Thyroid gland (tissue), 4 donors: Measurements from ENCODE around the gene CSPG4. TPM values are rescaled to one million over a fixed set of nuclear protein-coding genes. Genes with fewer than 3 reads are reported as not detected.
"Not testable (repeated sequence)": the region's sequence is repeated elsewhere in the genome, so short reads cannot be mapped to it uniquely, and the experiment has no call there.

ENCODE experiments used
- DNase-seq, 2 donors: peaks; one replicate each; pipeline ENCODE4 v3.0.0-alpha.2; 2019
- H3K27ac ChIP-seq, 3 donors: fragments of 200-600 bp; sonication (generic); 1 replicate in 2 of 3; 2 replicates in 1 of 3; pipeline ENCODE4 v1.5.1; 2016 to 2019; ENCODE audit warnings: mild to moderate bottlenecking in 1 of 3, moderate library complexity in 1 of 3
- H3K27me3 ChIP-seq: fragments of 200-600 bp; sonication (generic); one replicate; pipeline ENCODE4 v1.5.1; 2019
- H3K36me3 ChIP-seq, 2 donors: fragments of 200-600 bp; sonication (generic); one replicate each; pipeline ENCODE4 v1.5.1; 2016 to 2019
- H3K4me1 ChIP-seq, 2 donors: fragments of 200-600 bp; sonication (generic); one replicate each; pipeline ENCODE4 v1.5.1; 2017 to 2019
- H3K4me3 ChIP-seq, 3 donors: fragments of 200-600 bp; sonication (generic); replicated peaks in 1 of 3; 1 replicate in 2 of 3; 2 replicates in 1 of 3; pipeline ENCODE4 v1.5.1; 2016; ENCODE audit warnings: mild to moderate bottlenecking in 1 of 3
- H3K9me3 ChIP-seq: fragments of 200-600 bp; sonication (generic); one replicate; pipeline ENCODE4 v1.5.1; 2017
- POLR2A ChIP-seq, 2 donors: fragments of 450-650 bp; IDR thresholded peaks; one replicate each; pipeline ENCODE4 v1.6.1; 2017; ENCODE audit warnings: antibody characterized with exemption in 2 of 2, mild to moderate bottlenecking in 2 of 2, moderate library complexity in 1 of 2
- WGBS, 2 donors: methylation state at CpG; one replicate each; pipeline ENCODE4 v1.1.5; 2017; 5-methylcytosine and 5-hydroxymethylcytosine counted together
- intact Hi-C: fragments of 100-400 bp; cut with DNase I; formaldehyde crosslinking; loops from one replicate; pipeline ENCODE4 v1.15.1; 2023
- total RNA-seq, 4 donors: library from RNA; depleted of rRNA; stranded (reverse); fragments of >200 nt; gene quantifications; one replicate each; pipeline ENCODE4 v1.2.3, GENCODE V29; 2016
- TF ChIP-seq, protein P1 (sequence below), 6 experiments: fragments of 200-600 bp in 3 of 6; fragments of 450-650 bp in 3 of 6; sonication (generic) in 3 of 6; IDR thresholded peaks; one replicate each; pipeline ENCODE4 v1.5.1; 2016 to 2019; ENCODE audit warnings: antibody characterized with exemption in 6 of 6, mild to moderate bottlenecking in 2 of 6, inconsistent platforms in 1 of 6, moderate library complexity in 1 of 6

The CSPG4 gene
- total RNA-seq, 4 donors from 2014 or later, result 2.4 to 10.5 (median 3.2) TPM

DNA sequence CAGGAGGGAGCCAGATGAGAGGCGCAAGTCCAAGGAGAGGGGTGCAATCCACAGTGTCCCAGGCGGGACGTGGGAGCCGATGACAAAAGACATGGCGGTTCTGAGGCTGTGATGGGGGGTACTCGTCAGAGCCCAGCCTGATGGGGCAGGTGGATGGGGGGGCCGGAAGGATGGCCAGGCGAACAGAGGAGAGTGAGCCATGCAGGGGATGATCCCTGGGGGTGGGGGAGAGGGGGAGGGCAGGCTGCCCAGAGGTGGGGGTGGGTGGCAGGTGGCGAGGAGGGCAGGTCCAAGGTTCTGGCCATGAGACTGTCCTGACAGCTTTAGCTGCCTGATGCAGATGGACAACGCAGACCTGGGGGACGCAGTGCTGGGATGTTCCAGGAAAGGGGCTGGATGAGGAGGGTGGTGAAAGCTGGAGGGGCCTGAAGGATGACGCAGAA, 8.9 kb upstream of the CSPG4 start:
- no peaks in the 10 kb centered on the region for H3K27me3 ChIP-seq
- intact Hi-C loops, result loop anchor here (10.0 kb wide), 1 partner anchor 83 kb away; no protein-coding TSS in a partner anchor
- no peak overlapping the region for H3K27ac ChIP-seq
- WGBS, 2 donors, result 83 to 88% methylated on average over 12 of the region's 12 CpGs
- H3K36me3 ChIP-seq, result no peaks in the 10 kb centered on the region
- peaks cover 11 to 21% of the 10 kb centered on the region in 2 donors for H3K4me1 ChIP-seq
- TF ChIP-seq POLR2A (IDR thresholded peaks at IDR 0.05), result no peak
- TF ChIP-seq, protein P1, sequence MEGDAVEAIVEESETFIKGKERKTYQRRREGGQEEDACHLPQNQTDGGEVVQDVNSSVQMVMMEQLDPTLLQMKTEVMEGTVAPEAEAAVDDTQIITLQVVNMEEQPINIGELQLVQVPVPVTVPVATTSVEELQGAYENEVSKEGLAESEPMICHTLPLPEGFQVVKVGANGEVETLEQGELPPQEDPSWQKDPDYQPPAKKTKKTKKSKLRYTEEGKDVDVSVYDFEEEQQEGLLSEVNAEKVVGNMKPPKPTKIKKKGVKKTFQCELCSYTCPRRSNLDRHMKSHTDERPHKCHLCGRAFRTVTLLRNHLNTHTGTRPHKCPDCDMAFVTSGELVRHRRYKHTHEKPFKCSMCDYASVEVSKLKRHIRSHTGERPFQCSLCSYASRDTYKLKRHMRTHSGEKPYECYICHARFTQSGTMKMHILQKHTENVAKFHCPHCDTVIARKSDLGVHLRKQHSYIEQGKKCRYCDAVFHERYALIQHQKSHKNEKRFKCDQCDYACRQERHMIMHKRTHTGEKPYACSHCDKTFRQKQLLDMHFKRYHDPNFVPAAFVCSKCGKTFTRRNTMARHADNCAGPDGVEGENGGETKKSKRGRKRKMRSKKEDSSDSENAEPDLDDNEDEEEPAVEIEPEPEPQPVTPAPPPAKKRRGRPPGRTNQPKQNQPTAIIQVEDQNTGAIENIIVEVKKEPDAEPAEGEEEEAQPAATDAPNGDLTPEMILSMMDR (IDR thresholded peaks at IDR 0.05), result no peak
- no peaks in the 10 kb centered on the region for H3K9me3 ChIP-seq
- DNase-seq, result no peak
- no peak overlapping the region for H3K4me3 ChIP-seq

DNA sequence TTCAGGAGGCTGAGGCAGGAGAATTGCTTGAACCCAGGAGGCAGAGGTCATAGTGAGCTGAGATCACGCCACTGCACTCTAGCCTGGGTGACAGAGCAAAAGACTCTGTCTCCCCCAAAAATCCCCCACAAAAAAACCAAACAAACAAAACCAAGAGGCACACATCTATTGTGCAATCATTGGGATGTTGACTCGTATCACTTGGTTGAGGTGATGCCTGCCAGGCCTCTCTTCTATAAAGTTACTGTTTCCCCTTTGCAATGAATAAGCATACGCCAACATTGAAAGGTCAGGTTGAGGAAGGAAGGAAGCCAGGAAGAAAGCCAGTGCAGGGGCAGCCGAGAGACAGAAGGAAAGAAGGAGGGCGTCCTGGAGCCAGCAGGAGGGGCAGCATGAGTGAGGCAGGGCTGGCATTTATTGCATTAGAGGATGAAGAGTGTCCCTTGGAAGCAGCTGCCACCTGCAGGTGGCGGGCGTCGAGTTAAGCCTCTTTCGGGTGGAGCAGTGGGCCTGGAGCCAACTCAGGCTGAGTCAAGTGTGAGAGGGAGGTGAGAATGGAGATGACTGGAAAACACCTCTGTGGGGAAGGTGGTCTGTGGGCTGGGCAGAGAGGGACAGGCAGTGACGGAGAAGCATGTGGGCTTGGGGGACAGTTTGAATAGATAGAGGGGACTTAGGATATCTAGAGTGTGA, 8.3 kb upstream of the CSPG4 start:
- no peak overlapping the region for H3K4me3 ChIP-seq
- peaks cover 11 to 21% of the 10 kb centered on the region in 2 donors for H3K4me1 ChIP-seq
- 39 to 40% methylated on average over 10 of the region's 10 CpGs for WGBS, 2 donors
- H3K27ac ChIP-seq, result no peak overlapping the region
- no peaks in the 10 kb centered on the region for H3K27me3 ChIP-seq
- DNase-seq, result peak; percentile 65 to 66
- TF ChIP-seq POLR2A (IDR thresholded peaks at IDR 0.05), result no peak
- TF ChIP-seq, protein P1 (IDR thresholded peaks at IDR 0.05), result peak in 3 of 6 experiments; percentile 23 to 37 (median 32)
- H3K36me3 ChIP-seq, result no peaks in the 10 kb centered on the region
- H3K9me3 ChIP-seq, result no peaks in the 10 kb centered on the region
- intact Hi-C loops, result loop anchor here (10.0 kb wide), 1 partner anchor 84 kb away; no protein-coding TSS in a partner anchor

DNA sequence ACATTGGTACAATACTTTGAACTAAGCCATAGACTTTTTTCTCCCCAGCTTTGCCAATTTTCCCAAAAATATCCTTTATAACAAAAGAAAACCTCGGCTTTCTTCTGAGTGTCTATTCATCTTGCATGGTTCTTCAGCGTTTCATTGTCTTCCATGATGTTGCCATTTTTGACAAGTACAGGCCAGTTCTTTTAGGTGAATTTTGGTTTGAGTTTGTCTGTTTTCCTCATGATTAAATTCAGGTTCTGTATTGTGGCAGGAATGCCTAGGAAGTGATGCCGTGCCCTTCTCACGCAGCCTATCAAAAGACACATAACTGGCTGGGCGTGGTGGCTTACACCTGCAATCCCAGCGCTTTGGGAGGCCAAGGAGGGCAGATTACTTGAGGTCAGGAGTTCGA, 7.6 kb upstream of the CSPG4 start:
- no peak overlapping the region for H3K27ac ChIP-seq
- H3K4me3 ChIP-seq, result no peak overlapping the region
- peaks cover 15 to 28% of the 10 kb centered on the region in 2 donors for H3K4me1 ChIP-seq
- H3K27me3 ChIP-seq, result no peaks in the 10 kb centered on the region
- TF ChIP-seq POLR2A (IDR thresholded peaks at IDR 0.05), result no peak
- TF ChIP-seq, protein P1 (IDR thresholded peaks at IDR 0.05), result no peak
- DNase-seq, result no peak
- intact Hi-C loops, result loop anchor here (10.0 kb wide), 1 partner anchor 85 kb away; no protein-coding TSS in a partner anchor
- H3K9me3 ChIP-seq, result no peaks in the 10 kb centered on the region
- 87 to 95% methylated on average over 7 of the region's 7 CpGs for WGBS, 2 donors
- H3K36me3 ChIP-seq, result no peaks in the 10 kb centered on the region

DNA sequence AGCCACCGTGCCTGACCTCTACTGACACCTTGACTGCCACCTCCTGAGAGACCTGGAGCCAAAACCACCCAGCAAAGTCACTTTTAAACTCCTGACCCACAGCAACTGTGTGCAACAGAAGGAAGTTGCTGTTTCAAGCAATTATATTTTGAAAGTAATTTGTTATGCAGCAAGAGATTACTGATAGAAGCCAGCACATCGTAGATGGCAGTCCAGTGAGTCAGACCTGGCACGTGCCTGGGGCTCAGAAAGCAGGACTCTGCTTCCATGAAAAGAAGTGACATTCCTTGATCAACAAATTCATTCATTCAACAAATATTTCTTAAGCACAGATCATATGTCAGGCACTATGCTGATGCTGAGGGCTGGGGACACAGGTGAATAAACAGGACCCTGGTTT, 5.7 kb upstream of the CSPG4 start:
- 63 to 87% methylated on average over 3 of the region's 3 CpGs for WGBS, 2 donors
- Histone ChIP-seq H3K27me3 (no peaks in the 10 kb centered on the region), H3K9me3 (no peaks in the 10 kb centered on the region), H3K4me1 (peaks cover 6 to 24% of the 10 kb centered on the region in 2 donors), H3K36me3 (no peaks in the 10 kb centered on the region), H3K4me3 (no peak overlapping the region), H3K27ac (no peak overlapping the region)
- intact Hi-C loops, result no loop called here
- no peak for TF ChIP-seq POLR2A (IDR thresholded peaks at IDR 0.05)
- TF ChIP-seq, protein P1 (IDR thresholded peaks at IDR 0.05), result no peak
- DNase-seq, result no peak

DNA sequence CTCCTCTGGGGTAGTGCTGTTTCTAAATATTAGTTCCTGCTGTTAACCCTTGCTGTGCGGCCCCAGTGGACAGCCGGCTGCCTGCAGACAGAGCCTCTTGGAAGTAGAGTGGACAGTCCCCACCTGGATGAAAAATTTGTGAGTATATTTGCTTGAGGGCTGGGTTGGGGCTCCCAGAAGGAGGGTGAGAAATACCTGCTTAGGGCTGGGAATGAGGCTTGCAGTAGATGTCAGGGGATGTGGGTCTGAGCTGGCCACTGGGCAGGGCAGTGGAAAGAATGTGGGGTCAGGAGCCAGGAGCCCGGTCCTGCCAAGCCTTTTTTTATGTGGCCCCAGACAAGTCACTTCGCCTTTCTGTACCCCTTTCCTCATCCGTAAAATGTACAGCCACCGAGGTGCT, 4.4 kb upstream of the CSPG4 start:
- H3K4me3 ChIP-seq, H3K36me3 ChIP-seq, DNase-seq, H3K9me3 ChIP-seq, intact Hi-C loops, H3K27me3 ChIP-seq: not testable (repeated sequence)
- Histone ChIP-seq H3K27ac (peak overlapping the region in 1 of 3 donors; percentile 56), H3K4me1 (peaks cover 13 to 30% of the 10 kb centered on the region in 2 donors)
- WGBS, 2 donors, result 77 to 82% methylated on average over 6 of the region's 6 CpGs

DNA sequence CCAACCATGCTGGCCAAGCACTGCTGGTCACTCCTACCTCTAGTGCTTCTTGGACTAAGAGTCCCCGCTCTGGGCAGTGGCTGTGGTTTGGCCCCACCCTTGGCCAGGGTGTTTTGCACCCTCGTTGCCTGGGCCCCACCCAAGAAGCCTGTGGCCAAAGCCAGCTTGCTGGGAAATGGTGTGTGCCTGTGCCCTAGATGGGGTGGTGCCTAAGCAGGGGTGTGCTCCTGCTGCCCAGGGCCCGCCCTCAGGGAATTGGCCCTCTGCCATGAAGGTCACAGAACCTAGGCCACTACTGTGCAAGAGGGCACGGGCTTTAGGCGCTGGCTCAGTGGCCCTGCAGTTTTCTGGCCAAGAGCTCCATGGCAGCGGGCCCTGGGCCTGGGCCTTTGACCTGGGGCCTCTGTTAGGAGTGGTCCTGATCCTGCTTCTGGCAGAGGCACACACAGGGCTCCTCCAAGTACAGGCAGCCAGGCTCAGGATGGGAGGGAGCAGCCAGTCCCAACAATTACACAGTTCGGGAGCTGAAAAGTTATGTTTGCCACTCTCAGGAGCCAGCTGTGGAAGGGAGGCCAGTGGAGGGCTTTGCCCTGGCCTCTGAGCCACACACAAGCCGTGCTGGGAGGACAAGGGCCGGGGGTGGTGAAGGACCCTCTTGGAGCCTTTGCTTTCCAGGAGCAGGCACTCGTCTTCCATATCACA, 3.8 kb upstream of the CSPG4 start:
- 34 to 44% methylated on average over 3 of the region's 10 CpGs for WGBS, 2 donors
- H3K27me3 ChIP-seq, H3K4me3 ChIP-seq, intact Hi-C loops, H3K9me3 ChIP-seq, H3K36me3 ChIP-seq: not testable (repeated sequence)
- H3K27ac ChIP-seq, result peak overlapping the region in 1 of 3 donors; percentile 56
- DNase-seq, result peak; percentile 16 to 44
- H3K4me1 ChIP-seq, result peaks cover 13 to 30% of the 10 kb centered on the region in 2 donors

DNA sequence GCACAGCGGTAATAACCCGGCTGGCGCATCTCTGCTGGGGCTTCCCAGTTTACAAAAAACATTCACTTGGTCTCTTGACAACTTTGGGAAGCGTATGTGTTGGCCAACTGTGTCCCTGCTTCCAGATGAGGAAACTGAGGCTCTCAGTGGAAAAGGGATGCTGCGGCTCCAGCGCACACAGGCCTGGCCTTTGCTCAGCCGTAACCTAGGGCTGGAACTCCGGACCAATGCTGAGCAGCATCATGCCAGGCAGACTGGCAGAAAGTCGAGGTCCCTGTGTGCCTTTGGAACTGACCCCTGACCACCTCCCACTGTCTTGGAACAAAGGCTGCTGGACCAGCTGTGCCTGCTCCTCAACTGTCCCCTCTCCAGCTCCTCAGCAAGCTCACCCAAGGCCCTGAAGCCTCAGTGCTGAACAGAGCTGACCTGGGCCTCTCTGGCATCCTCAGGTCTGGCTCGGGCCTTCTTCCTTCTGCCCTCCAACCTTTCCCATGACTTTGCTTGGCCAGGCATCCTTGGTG, 2.7 kb upstream of the CSPG4 start:
- DNase-seq, H3K27me3 ChIP-seq, H3K4me3 ChIP-seq, H3K36me3 ChIP-seq, intact Hi-C loops, H3K9me3 ChIP-seq: not testable (repeated sequence)
- peaks cover 13 to 30% of the 10 kb centered on the region in 2 donors for H3K4me1 ChIP-seq
- peak overlapping the region in 1 of 3 donors; percentile 49 for H3K27ac ChIP-seq
- WGBS, 2 donors, result 93 to 100% methylated on average over 6 to 9 of the region's 10 CpGs
